HG02588 (cell line): ENCODE measurements around the gene EEF1AKMT3.

ENCODE experiments used
- ATAC-seq: cut with Tn5 transposase; IDR thresholded peaks from one replicate; pipeline ENCODE4 v1.9.1; 2021; ENCODE audit warnings: mild to moderate bottlenecking, moderate library complexity; ENCODE audit not compliant: unreplicated experiment

The EEF1AKMT3 gene

DNA sequence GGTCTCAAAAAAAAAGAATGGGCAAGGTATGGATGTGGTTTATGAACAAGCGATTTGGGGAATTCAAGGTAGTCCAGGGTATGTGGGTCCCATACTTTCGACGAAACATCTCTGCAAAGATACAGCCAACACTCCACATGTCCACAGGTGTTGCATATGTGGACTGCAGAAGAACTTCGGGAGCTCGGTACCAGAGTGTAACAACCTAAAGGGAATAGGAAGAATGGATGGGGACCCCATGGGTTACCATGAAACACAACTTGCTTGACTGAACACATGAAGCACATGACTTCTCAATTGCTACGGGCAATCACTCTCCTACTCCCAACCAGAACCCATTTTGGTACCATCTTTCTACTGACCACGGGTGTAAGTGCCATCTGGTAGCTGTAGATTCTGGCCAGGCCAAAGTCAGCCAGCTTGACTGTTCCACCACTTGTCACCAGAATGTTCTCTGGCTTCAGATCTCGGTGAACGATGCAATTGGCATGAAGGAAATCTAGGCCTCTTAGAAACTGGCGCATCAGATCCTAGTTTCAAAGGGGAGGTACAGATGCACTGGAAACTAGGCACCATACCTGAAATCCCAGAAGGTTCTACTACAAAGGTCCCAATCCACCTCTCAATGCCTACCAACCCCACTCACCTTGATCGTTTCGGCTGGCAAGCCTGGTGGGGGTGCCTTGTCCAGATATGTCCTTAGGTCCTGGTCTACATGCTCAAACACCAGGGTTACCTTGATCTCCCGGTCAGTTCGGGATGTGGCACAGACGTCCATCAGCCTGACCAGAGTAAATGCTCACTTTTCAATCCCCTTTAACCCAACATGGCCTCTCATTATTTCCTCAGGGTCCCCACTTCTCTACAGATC lies 21.6 kb upstream of the EEF1AKMT3 start:
- no peak for ATAC-seq

DNA sequence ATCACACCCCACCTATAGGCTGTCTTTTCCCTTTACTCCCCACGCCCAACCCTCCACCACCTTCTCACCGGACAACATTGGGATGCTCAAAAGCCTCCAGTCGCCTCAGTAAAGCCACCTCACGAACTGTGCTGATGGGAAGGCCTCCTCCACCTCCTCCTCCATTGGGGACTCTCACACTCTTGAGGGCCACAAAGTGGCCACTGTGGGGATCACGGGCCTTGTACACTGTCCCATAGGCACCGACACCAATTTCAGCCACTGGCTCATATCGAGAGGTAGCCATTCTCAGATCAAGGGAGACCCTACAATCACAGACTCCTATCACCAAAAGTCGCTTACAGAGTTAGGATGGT lies 21.0 kb upstream of the EEF1AKMT3 start:
- no peak for ATAC-seq

DNA sequence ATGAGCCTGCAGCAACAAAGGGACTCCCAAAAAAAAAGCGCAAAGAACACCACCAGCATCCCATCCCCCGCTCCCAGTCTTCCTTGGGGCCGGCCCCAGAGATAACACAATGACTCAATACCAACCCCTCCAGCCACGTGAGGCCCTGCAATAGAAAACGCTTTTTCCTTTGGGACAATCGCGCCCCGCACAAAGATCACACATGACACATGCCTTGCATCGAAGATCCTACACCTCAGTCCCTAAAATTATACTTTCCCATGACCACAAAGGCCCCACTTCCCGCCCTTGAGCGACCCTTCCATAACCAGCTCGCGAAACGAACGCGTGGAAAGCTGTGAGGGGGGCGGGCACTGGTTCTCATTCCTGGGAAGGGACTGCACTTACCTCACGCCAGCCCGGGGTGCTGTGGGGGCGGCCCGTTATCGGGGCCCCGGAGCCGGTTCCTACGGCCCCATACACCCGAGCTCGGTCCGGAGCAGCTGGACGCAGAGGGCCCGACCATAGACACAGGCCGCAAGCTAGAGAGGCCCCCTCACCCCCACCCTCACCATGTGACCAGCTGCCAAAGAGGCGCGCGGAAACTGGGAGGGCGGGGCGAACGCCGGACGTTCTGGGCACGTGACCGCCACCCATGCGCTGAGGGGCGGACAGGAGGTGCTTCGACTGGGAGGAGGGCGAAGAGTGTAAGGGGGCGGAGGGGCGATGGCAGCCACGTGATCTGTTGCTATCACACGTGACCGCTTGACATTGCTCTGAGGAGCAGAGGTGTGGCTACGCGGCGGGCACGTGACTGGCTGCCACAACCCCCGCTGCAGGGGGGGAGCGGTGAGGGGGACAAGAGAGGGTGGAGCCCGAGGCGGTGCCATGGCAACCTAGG lies 20.4 kb upstream of the EEF1AKMT3 start, which contains the start of gene CDK4:
Gene CDK4 (minus strand): TSS at position 523 of the 880 bp plus-strand sequence. CDS start 593 bp downstream, outside the sequence.
- ATAC-seq, result peak; percentile 68

DNA sequence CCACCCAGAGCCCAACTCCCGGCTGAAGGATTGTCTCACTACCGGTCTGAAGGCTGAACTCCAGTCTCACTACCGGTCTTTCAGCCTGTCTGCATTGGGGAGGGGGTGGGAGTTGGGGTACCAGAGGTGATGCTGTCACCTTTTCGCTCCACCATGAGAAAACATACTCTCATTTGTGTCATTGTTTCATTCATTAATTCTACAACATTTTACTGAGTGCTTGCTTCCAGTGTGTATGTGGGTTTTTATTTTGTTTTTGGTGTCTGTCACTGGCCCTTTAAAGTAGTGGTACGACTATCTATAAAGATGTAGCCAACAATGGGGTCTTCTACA lies 19.8 kb upstream of the EEF1AKMT3 start:
- ATAC-seq, result no peak

DNA sequence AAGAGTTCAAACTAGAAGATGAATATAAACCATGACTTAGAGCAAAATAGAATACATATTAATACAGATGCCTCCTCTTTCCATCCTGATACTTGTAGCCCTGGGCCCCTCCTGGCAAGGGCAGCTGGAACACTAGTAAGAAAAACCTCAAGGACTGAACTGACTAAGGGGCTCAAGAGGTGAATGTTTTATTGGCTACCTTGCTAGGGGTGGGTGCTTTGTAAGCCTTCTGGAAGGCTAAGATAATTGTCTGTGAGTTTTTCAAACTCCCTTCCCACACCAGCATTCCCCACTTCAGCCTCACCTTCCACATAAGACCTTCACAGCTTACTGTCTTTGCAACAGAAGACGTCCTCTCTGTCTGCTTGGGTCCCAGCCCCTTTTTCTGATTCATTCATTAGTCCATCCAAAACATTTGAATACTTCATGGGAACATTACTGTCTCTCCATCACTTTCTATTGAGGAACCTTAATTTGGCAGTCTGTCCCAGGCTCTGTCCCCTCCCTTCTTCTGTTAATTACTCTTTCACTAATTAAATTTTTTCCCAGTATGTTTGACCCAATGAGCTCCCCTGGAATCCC lies 18.6 kb upstream of the EEF1AKMT3 start:
- no peak for ATAC-seq

DNA sequence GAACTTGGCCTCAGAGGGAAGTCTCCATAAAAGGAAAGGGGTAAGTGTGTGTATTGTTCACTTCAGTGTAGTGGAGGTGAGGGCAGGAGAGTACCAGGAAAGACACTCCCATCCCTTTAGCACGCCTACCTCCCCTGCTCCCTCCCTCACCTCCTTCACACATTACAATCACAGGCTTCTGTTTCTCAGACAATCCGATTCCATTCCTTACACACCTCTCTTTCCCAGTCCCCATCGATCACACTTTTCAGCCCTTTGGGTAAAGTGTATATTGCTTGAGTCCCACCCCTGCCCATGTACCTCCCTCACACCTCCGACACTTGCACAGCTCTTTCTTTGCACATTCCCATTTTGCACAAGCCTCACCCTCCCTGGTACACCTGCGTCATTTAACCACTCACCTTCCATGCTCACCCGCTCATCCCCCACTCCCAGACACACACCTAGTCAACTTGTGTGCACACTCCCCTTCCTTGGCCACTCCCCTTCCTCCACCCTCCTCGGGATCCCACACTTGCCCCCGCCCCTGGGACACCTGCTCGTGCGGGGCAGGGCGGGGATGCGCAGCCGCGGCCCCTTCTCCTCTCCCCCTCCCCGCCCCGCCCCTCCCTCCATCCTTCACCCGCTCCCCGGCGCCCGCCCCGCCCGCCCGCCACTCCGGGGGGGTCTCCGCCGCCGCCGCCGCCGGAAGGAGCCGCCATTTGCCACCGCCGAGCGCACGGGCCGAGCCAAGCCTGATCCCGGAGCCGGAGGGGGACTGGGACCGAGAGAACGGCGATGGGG lies 17.8 kb upstream of the EEF1AKMT3 start, which contains the start of gene MARCHF9:
Gene MARCHF9 (plus strand): TSS at position 693 of the 783 bp plus-strand sequence. CDS start 426 bp downstream, outside the sequence.
- ATAC-seq, result no peak

DNA sequence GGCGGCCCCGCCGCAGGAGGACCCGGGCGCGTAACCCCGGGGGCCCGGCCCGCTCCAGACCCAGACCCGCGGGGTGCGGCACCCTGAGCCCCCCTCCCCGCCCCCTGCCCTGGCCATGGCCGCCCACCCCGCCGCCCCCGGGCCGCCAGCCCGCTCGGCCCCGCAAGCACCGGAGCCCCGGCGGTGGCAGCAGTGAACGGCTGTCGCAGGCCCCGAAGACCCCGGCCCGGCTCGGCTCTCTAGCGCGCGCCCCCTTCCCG lies 17.3 kb upstream of the EEF1AKMT3 start:
- ATAC-seq, result no peak

DNA sequence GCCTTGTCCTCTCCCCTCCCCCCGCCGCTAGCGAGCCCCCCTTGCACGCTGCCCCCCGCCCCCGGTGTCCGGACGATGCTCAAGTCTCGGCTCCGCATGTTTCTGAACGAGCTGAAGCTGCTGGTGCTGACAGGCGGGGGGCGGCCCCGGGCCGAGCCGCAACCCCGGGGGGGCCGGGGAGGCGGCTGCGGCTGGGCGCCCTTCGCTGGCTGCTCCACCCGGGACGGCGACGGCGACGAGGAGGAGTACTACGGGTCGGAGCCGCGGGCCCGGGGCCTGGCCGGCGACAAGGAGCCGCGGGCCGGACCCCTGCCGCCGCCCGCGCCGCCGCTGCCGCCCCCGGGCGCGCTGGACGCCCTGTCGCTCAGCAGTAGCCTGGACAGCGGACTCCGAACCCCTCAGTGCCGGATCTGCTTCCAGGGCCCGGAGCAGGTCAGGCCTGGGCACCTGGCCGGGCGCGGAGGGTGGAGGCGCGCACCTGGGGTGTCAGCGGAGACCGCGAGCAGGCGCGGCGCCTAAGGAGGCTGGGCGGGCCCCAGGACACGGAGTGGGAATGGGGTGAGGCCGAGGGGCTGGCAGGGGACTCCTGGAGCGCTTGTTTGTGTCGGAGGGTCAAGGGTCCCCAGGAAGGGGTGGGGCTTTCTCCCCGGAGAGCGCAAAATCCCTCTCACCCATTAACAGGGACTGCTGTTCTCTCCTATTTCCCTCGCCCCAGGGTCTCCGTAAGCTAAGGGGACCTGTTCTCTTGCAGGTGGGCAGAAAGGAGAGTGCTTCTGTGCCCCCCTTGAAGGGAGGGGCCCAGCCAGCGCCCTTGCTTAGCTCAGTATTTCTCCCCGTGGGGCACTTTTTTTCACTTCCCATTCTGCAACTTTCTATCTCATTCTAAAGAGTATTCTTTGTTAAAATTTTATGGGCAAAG lies 16.7 kb upstream of the EEF1AKMT3 start:
- no peak for ATAC-seq

DNA sequence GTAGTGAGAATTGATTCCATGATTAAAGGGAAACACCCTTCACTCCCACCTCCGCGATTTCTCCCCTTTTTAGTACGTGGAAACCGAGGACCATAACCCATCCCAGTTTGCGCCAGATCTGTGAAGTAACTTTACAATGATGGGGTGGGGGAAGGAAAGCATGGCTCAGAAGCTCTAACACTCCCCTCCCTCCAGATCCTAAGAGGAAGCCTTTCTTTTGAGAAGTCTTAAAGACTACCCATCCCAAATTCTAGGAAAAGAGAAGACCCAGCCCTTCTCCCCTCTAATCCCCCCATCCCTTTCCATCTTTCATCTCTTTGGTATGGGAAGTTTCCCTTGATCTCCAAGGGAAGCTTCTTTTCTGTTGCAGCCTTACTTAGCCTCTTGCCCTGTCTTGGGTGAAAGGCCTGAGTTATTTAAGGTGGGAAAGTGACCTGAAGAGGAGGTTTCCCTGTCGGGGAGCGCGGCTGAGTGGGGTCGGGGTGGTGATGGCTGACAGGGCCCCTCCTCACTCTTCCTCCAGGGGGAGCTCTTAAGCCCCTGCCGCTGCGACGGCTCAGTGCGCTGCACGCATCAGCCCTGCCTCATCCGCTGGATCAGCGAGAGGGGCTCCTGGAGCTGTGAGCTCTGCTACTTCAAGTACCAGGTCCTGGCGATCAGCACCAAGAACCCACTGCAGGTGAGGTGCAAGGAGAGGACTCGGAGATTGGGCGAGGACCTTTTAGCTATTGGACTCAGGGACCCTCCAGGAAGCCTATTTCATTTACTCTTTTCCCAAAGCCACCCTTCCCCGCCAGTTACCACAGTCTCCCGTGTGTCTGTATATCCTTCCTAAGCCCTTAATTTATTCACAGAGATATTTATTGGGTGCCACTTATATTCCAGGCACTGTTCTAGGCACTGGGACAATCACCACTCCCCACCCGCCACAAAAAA lies 15.7 kb upstream of the EEF1AKMT3 start:
- peak; percentile 19 for ATAC-seq

DNA sequence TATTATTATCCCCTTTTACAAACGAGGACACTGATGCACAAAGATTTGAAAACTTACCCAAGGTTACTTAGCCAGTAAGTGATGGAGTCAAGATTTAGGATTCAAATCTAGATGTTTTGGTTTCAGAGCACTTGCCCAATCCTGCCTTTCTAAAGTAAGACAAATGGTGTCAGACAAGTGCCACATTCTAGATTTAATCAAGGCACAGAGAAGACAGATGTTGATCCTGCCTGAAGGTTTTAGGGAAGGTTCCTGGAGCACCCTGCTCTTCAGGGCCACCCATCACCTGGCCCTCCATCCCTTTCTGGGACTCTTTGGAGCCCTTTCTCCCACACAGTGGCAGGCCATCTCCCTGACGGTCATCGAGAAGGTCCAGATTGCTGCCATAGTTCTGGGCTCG lies 14.6 kb upstream of the EEF1AKMT3 start:
- ATAC-seq, result no peak

DNA sequence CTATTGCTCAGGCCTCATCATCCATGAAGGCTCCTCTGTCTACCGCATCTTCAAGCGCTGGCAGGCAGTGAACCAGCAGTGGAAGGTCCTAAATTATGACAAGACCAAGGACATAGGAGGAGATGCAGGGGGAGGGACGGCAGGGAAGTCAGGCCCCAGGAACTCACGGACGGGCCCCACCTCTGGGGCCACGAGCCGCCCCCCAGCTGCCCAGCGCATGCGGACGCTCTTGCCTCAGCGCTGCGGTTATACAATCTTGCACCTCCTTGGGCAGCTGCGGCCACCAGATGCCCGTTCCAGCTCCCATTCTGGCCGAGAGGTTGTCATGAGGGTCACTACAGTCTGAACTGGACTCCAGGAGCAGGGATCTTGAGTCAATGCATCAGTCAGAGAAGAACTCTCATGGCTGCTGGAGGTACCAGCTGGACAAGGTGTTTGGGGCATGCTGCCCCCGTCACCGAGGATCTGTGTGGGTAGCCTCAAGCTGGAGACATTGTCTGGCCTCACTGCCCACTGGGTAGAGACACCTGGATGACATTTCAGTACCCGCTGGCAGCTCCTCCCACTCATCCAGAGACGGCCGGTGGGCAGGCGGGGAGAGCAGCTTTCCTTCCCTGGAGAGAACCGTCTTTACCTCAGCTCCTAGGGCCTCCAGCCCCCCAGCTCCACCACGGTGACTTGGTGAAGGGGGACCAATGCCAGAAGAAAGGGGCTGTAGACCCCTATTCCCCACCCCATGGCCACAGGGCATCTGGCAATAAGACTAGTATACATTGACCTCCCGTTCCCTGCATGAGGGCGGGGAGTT lies 13.7 kb upstream of the EEF1AKMT3 start:
- no peak for ATAC-seq

DNA sequence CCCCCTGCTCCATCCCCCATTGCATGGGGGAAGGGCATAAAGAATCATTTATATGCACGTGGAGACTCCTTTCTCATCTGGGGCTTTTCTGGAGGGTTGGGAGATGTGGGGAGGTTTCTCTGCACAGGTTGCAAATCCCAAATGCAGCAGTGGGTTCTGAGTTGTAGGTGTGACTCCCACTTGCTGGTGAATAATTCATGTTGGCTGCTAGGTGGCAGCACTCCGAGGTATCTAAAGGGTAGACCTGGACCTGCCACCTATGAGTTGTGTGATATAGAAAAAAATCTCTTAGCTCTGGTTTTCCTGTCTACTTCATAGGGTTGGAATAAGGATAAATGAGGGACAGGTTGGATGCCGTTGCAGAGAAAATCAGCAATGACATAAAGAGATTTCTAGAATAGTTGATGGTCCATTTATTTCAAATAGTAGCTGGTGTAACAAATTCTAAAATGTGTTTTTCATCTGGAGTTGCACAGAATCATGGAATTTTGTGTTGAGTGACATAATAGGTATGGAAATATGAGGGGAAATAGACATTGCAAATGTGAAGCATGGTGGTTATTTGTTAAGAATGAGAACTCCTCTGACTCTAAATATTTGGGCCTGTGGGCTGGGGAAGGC lies 12.9 kb upstream of the EEF1AKMT3 start:
- no peak for ATAC-seq

DNA sequence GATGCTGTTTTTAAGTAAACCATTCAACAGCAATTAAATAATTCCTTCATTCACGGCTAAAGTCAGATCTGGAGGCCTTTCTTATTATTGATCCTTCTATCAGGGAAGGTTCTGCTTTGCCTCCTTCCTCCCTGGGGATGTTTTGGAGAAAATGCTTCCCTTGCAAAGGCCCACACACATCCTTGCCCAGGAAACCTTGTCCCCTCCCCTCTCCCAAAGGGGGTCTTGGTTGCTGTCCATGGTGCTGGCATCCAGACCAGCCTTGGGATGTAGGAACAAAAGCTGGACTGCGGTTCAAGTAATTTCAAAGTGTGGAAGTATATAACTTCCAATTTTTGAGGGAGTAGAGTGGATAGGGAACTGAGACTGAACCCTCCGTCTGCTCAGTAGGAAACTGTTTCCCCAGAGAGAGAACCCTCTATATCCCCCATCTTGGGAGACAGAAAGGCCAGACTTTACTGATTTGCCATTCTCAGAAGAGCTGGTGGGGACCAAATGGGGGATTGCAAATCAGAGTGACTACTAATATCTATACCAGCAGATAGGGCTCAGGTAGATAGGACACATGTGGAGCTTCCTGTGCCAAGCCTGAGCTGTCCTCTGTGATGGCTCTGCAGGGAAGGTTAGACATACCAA lies 11.9 kb upstream of the EEF1AKMT3 start:
- ATAC-seq, result no peak

DNA sequence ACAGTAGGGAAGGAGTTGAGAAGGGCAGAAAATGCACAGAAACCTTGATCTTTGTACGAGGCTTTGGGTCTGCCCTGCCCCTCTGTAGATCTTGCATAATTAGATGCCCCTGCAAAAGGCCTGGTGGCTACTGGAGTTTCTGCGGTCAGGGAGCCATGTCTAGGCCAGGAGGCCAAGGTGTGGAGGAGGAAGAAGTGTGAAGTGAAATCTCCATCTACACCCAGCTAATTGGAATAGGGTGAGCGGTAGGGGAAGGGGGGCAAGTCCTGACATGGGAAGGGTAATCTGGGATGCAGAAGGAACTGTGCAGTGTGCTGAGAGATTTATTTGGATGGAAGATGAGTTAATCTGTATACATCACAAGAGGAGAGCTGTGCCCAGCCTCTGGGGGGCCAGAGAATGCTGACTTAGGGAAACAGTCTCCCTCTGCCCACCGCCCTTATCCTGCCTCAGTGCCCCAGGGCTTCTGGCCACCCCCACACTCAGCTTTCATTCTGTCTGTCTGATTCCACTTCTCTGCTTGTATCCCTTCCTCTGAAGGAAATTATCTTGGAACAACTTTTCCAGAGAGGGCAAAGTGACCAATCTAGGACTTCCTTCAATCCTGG lies 10.9 kb upstream of the EEF1AKMT3 start:
- ATAC-seq, result no peak

DNA sequence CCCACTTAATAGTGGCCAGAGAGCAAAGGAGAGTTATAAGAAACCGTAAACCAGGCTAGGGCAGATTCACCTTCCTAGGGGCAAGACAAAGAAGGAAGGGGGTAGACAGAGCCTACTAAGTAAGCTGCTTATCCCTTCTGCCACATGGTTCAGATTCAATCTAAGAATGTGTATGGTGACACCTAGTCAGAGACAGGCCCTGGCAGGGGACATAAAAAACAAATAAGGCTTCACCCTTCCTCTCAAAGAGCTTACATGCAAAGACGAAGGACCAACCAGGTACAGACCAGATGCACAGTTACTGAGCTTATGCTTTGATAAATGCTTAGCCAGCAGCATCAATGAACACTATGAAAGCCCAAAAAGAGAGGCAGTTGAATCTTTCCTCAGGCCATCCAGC lies 10.0 kb upstream of the EEF1AKMT3 start:
- no peak for ATAC-seq

DNA sequence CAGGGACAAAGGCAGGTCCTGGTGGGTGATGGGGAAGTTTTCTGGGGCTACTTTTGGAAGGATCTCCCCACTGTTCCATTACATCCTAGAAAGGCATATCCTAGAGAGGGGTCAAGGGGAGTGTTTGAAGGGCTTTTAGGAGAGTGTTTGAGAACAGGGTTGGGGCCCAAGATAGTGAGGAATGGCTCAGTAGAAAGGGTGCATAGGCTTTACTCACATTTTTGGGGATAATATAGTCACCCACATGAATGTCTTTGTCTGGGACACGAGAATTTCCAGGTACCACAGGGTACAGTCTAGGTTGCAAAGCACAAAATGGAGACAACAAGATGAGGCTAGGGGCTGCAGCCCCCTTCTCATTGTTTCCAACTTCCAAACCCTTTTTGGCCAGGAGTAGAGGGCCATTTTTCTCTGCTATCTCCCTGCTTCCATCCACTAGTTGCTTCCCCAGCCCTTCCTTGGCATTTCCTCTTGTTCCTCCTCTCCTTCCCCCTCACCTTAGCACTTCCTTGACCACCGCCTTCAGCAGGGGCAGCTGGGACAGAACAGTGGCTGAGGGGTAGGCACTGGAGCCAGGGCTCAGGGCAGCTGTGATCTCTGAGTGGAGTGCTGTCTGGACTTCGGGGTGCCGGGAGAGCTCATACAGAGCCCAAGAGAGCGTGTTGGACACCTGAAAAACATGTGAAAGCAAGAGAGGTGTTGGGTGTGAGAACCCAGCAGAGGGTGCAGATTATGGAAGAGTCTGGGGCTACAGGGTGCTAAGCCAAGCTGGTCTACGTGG lies 8.3 kb upstream of the EEF1AKMT3 start:
- no peak for ATAC-seq
